K562 (cell line): Measurements from ENCODE around the gene ZBTB8A. TPM values are rescaled to one million over a fixed set of nuclear protein-coding genes. Genes with fewer than 3 reads are reported as not detected.

Source experiments
- DACH1 ChIP-seq: fragments of 450-650 bp; IDR thresholded peaks from 2 replicates; pipeline ENCODE4 v1.6.1; 2018; ENCODE audit not compliant: partially characterized antibody
- FOXA1 ChIP-seq: fragments of 450-650 bp; IDR thresholded peaks from 2 replicates; pipeline ENCODE4 v1.6.1; 2016; ENCODE audit warnings: mild to moderate bottlenecking, borderline replicate concordance
- HIVEP1 ChIP-seq: fragments of 250-450 bp; sonication (Bioruptor Pico); IDR thresholded peaks from 2 replicates; pipeline ENCODE4 v1.4.0; 2020; ENCODE audit warnings: mild to moderate bottlenecking
- HMG20A ChIP-seq: fragments of 450-650 bp; formaldehyde crosslinking; conservative IDR thresholded peaks from 2 replicates; pipeline ENCODE4 v1.4.0; 2020; ENCODE audit warnings: mild to moderate bottlenecking, mixed read lengths
- MTA2 ChIP-seq: fragments of 450-650 bp; IDR thresholded peaks from 2 replicates; pipeline ENCODE4 v1.6.1; 2016; ENCODE audit warnings: low read depth
- RFX1 ChIP-seq: fragments of 450-650 bp; IDR thresholded peaks from 2 replicates; pipeline ENCODE4 v1.6.1; 2016; ENCODE audit warnings: mild to moderate bottlenecking, moderate library complexity
- ZFX ChIP-seq: sonication (generic); formaldehyde crosslinking; IDR thresholded peaks from 2 replicates; pipeline ENCODE4 v1.8.0; 2022; ENCODE audit warnings: mild to moderate bottlenecking, missing genetic modification reagents, moderate library complexity
- ZNF696 ChIP-seq: fragments of 250-450 bp; sonication (Bioruptor Pico); conservative IDR thresholded peaks from 2 replicates; pipeline ENCODE4 v1.4.0; 2020; ENCODE audit warnings: mild to moderate bottlenecking, moderate library complexity
- ZNF699 ChIP-seq: fragments of 250-450 bp; sonication (Bioruptor Pico); IDR thresholded peaks from 2 replicates; pipeline ENCODE4 v1.8.0; 2021; ENCODE audit warnings: mild to moderate bottlenecking, moderate library complexity; ENCODE audit not compliant: insufficient replicate concordance
- polyA plus RNA-seq, 8 experiments: library from polyadenylated mRNA; depleted of rRNA in 4 of 8; stranded (reverse) in 5 of 8; unstranded in 3 of 8; fragments of >200 nt; fragmentation: Nextera tagmentation in 2 of 8; fragmentation: Illumina TruSeq in 1 of 8; extraction: Ambion mirVana in 2 of 8; extraction: Trizol in 1 of 8; gene quantifications; 2 replicates each; pipeline versions ENCODE4 v1.2.1 to v1.2.3, GENCODE V29; 2011 to 2014; ENCODE audit warnings: inconsistent platforms in 1 of 8, missing spikeins in 1 of 8
- total RNA-seq, 7 experiments: library from RNA; depleted of rRNA in 6 of 7; stranded (reverse); fragments of >200 nt in 6 of 7; fragmentation: Illumina TruSeq in 2 of 7; extraction: Trizol in 2 of 7; gene quantifications; 2 replicates each; pipeline versions ENCODE4 v1.2.1 to v1.2.3, GENCODE V29; 2011 to 2021; ENCODE audit warnings: low replicate concordance in 1 of 7
- TF ChIP-seq, protein P1 (sequence below): sonication (generic); formaldehyde crosslinking; IDR thresholded peaks from 2 replicates; pipeline ENCODE4 v1.9.0; 2022; ENCODE audit warnings: mild to moderate bottlenecking, missing genetic modification reagents
- TF ChIP-seq, protein P2 (sequence below): fragments of 150-350 bp; IDR thresholded peaks from 2 replicates; pipeline ENCODE4 v1.6.1; 2014; ENCODE audit warnings: low read depth, mild to moderate bottlenecking, low read length, borderline replicate concordance
- TF ChIP-seq, protein P3 (sequence below): sonication (generic); IDR thresholded peaks from 2 replicates; pipeline ENCODE4 v1.6.1; 2016
- TF ChIP-seq, protein P4 (sequence below), 2 experiments: fragments of 450-650 bp in 1 of 2; IDR thresholded peaks; 2 replicates each; pipeline ENCODE4 v1.6.1; 2011 to 2017; ENCODE audit warnings: low read depth in 2 of 2, antibody characterized with exemption in 1 of 2, borderline replicate concordance in 1 of 2, low read length in 1 of 2, mild to moderate bottlenecking in 1 of 2, mixed read lengths in 1 of 2; ENCODE audit not compliant: control insufficient read depth in 1 of 2
- TF ChIP-seq, protein P5 (sequence below): IDR thresholded peaks from 2 replicates; pipeline ENCODE4 v1.6.1; 2012; ENCODE audit warnings: low read depth, low read length, improper control_type of control experiment, borderline replicate concordance
- TF ChIP-seq, protein P6 (sequence below): sonication (generic); formaldehyde crosslinking; IDR thresholded peaks from 2 replicates; pipeline ENCODE4 v1.8.1; 2022; ENCODE audit warnings: missing genetic modification reagents

Gene ZBTB8A
- total and polyA plus RNA-seq, 9 of the 15 experiments (the other 6 are each of a cell fraction or from before 2014, with no cell fraction given): 0.01 to 0.64 (median 0.09) TPM

DNA sequence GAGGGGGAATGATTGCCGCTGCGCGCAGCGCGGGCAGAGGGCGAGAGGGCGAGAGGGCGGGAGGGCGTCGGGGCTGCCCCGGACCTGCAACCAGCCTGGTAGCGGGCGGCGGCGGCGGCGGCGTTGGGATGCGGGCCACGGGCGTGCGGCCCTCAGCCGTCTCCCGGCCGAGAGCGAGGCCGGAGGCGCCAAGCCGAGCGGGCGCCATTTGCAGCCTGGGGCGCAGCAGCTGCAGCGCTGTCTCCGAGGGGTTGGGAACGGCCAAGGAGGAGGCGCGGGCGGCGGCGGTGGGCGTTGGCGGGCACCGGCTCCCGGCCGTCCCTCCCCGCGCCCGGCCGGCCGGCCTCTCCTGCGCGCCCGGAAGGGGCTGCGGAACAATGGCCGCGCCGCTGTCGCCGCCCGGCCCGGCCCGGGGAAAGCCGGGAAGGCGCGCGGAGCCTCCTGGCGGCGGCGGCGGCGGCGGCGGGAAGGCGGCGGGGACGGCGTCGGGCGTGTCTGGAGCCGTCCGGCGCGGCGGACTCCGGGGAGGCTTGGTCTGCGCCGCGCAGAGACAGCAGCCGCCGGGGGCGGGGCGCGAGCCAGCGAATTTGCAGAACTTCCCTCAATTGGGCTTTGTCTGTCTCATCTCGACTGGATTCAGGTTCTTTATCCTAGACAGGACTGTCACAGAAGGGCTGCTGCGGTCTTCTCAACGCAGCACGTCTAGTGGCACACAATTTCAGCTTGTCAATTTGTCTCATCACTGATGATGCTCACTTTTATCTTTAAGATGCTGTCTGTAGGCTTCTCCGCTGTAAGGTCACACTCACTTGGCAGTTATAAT is 38.6 kb upstream of the ZBTB8A start (continued):
- TF ChIP-seq, protein P1, sequence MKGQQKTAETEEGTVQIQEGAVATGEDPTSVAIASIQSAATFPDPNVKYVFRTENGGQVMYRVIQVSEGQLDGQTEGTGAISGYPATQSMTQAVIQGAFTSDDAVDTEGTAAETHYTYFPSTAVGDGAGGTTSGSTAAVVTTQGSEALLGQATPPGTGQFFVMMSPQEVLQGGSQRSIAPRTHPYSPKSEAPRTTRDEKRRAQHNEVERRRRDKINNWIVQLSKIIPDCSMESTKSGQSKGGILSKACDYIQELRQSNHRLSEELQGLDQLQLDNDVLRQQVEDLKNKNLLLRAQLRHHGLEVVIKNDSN (CRISPR knock-in tag): no peak
- TF ChIP-seq RFX1 (no peak), ZNF696 (CRISPR knock-in tag) (no peak), FOXA1 (no peak), ZNF699 (CRISPR knock-in tag) (no peak), DACH1 (no peak), HIVEP1 (CRISPR knock-in tag) (no peak), HMG20A (CRISPR knock-in tag) (no peak), ZFX (CRISPR knock-in tag) (peak; percentile 77), MTA2 (no peak)
- TF ChIP-seq, protein P2, sequence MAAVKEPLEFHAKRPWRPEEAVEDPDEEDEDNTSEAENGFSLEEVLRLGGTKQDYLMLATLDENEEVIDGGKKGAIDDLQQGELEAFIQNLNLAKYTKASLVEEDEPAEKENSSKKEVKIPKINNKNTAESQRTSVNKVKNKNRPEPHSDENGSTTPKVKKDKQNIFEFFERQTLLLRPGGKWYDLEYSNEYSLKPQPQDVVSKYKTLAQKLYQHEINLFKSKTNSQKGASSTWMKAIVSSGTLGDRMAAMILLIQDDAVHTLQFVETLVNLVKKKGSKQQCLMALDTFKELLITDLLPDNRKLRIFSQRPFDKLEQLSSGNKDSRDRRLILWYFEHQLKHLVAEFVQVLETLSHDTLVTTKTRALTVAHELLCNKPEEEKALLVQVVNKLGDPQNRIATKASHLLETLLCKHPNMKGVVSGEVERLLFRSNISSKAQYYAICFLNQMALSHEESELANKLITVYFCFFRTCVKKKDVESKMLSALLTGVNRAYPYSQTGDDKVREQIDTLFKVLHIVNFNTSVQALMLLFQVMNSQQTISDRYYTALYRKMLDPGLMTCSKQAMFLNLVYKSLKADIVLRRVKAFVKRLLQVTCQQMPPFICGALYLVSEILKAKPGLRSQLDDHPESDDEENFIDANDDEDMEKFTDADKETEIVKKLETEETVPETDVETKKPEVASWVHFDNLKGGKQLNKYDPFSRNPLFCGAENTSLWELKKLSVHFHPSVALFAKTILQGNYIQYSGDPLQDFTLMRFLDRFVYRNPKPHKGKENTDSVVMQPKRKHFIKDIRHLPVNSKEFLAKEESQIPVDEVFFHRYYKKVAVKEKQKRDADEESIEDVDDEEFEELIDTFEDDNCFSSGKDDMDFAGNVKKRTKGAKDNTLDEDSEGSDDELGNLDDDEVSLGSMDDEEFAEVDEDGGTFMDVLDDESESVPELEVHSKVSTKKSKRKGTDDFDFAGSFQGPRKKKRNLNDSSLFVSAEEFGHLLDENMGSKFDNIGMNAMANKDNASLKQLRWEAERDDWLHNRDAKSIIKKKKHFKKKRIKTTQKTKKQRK: no peak
- TF ChIP-seq, protein P3, sequence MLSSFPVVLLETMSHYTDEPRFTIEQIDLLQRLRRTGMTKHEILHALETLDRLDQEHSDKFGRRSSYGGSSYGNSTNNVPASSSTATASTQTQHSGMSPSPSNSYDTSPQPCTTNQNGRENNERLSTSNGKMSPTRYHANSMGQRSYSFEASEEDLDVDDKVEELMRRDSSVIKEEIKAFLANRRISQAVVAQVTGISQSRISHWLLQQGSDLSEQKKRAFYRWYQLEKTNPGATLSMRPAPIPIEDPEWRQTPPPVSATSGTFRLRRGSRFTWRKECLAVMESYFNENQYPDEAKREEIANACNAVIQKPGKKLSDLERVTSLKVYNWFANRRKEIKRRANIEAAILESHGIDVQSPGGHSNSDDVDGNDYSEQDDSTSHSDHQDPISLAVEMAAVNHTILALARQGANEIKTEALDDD: no peak
- TF ChIP-seq, protein P4, sequence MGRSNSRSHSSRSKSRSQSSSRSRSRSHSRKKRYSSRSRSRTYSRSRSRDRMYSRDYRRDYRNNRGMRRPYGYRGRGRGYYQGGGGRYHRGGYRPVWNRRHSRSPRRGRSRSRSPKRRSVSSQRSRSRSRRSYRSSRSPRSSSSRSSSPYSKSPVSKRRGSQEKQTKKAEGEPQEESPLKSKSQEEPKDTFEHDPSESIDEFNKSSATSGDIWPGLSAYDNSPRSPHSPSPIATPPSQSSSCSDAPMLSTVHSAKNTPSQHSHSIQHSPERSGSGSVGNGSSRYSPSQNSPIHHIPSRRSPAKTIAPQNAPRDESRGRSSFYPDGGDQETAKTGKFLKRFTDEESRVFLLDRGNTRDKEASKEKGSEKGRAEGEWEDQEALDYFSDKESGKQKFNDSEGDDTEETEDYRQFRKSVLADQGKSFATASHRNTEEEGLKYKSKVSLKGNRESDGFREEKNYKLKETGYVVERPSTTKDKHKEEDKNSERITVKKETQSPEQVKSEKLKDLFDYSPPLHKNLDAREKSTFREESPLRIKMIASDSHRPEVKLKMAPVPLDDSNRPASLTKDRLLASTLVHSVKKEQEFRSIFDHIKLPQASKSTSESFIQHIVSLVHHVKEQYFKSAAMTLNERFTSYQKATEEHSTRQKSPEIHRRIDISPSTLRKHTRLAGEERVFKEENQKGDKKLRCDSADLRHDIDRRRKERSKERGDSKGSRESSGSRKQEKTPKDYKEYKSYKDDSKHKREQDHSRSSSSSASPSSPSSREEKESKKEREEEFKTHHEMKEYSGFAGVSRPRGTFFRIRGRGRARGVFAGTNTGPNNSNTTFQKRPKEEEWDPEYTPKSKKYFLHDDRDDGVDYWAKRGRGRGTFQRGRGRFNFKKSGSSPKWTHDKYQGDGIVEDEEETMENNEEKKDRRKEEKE (IDR thresholded peaks at IDR 0.05; ENCODE audit: borderline replicate concordance in 1 of 2, control insufficient read depth in 1 of 2, low read depth in 2 of 2, low read length in 1 of 2): no peak
- TF ChIP-seq, protein P5, sequence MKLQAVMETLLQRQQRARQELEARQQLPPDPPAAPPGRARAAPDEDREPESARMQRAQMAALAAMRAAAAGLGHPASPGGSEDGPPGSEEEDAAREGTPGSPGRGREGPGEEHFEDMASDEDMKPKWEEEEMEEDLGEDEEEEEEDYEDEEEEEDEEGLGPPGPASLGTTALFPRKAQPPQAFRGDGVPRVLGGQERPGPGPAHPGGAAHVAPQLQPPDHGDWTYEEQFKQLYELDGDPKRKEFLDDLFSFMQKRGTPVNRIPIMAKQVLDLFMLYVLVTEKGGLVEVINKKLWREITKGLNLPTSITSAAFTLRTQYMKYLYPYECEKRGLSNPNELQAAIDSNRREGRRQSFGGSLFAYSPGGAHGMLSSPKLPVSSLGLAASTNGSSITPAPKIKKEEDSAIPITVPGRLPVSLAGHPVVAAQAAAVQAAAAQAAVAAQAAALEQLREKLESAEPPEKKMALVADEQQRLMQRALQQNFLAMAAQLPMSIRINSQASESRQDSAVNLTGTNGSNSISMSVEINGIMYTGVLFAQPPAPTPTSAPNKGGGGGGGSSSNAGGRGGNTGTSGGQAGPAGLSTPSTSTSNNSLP: no peak
- TF ChIP-seq, protein P6, sequence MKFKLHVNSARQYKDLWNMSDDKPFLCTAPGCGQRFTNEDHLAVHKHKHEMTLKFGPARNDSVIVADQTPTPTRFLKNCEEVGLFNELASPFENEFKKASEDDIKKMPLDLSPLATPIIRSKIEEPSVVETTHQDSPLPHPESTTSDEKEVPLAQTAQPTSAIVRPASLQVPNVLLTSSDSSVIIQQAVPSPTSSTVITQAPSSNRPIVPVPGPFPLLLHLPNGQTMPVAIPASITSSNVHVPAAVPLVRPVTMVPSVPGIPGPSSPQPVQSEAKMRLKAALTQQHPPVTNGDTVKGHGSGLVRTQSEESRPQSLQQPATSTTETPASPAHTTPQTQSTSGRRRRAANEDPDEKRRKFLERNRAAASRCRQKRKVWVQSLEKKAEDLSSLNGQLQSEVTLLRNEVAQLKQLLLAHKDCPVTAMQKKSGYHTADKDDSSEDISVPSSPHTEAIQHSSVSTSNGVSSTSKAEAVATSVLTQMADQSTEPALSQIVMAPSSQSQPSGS (CRISPR knock-in tag): no peak
